Neural progenitor cell (in vitro differentiated cells): ENCODE data around the gene UGT1A4. TPM values are rescaled to one million over a fixed set of nuclear protein-coding genes. Genes with fewer than 3 reads are reported as not detected.
A peak's percentile ranks its signal among the peaks of the same experiment; 100 is the strongest.

Experiments used
- DNase-seq: peaks from one replicate; pipeline ENCODE4 v3.0.0-alpha.2; 2016; ENCODE audit warnings: low spot score
- H2AFZ ChIP-seq: fragments of 200-600 bp; sonication (generic); replicated peaks from 2 replicates; pipeline ENCODE4 v1.6.1; 2016; ENCODE audit warnings: antibody characterized with exemption
- H3F3A ChIP-seq: fragments of 200-600 bp; sonication (generic); 2 replicates; pipeline ENCODE4 v1.6.1; 2016; ENCODE audit warnings: antibody characterized with exemption, low read depth
- H3K27ac ChIP-seq: fragments of 200-600 bp; sonication (generic); 2 replicates; pipeline ENCODE4 v1.5.1; 2016; ENCODE audit warnings: mild to moderate bottlenecking
- H3K27me3 ChIP-seq: fragments of 200-600 bp; sonication (generic); 2 replicates; pipeline ENCODE4 v1.6.1; 2016; ENCODE audit warnings: mild to moderate bottlenecking, moderate library complexity
- H3K36me3 ChIP-seq: fragments of 200-600 bp; sonication (generic); 2 replicates; pipeline ENCODE4 v1.5.1; 2016
- H3K4me1 ChIP-seq: fragments of 200-600 bp; sonication (generic); 2 replicates; pipeline ENCODE4 v1.6.1; 2016; ENCODE audit warnings: mixed run types
- H3K4me2 ChIP-seq: fragments of 200-600 bp; sonication (generic); 2 replicates; pipeline ENCODE4 v1.6.1; 2016
- H3K4me3 ChIP-seq: fragments of 200-600 bp; sonication (generic); 2 replicates; pipeline ENCODE4 v1.5.1; 2016
- H3K79me2 ChIP-seq: fragments of 200-600 bp; sonication (generic); 2 replicates; pipeline ENCODE4 v1.6.1; 2016; ENCODE audit warnings: low read depth
- H3K9ac ChIP-seq: fragments of 200-600 bp; sonication (generic); 2 replicates; pipeline ENCODE4 v1.6.1; 2016
- H3K9me3 ChIP-seq: fragments of 200-600 bp; sonication (generic); 2 replicates; pipeline ENCODE4 v1.5.1; 2016; ENCODE audit warnings: low read depth
- H4K20me1 ChIP-seq: fragments of 200-600 bp; sonication (generic); 2 replicates; pipeline ENCODE4 v1.6.1; 2016; ENCODE audit warnings: low read depth
- H3K27ac Mint-ChIP-seq: 3 replicates; pipeline ENCODE4 v1.8.0; 2021; ENCODE audit warnings: mixed read lengths
- H3K27me3 Mint-ChIP-seq: 2 replicates; pipeline ENCODE4 v1.8.0; 2022; ENCODE audit warnings: low read depth, mild to moderate bottlenecking, inconsistent platforms, moderate library complexity, mixed read lengths; ENCODE audit not compliant: insufficient read depth
- H3K36me3 Mint-ChIP-seq: 3 replicates; pipeline ENCODE4 v1.8.0; 2021; ENCODE audit warnings: mixed read lengths
- H3K4me1 Mint-ChIP-seq: 3 replicates; pipeline ENCODE4 v1.8.0; 2021; ENCODE audit warnings: mixed read lengths
- H3K4me3 Mint-ChIP-seq: 3 replicates; pipeline ENCODE4 v1.8.0; 2021; ENCODE audit warnings: mild to moderate bottlenecking, moderate library complexity, mixed read lengths
- H3K9me3 Mint-ChIP-seq: 3 replicates; pipeline ENCODE4 v1.8.0; 2020; ENCODE audit warnings: mixed read lengths
- CTCF ChIP-seq: fragments of 200-600 bp; sonication (generic); IDR thresholded peaks from 2 replicates; pipeline ENCODE4 v1.5.1; 2017; ENCODE audit warnings: antibody characterized with exemption, mild to moderate bottlenecking
- EZH2 ChIP-seq: fragments of 200-600 bp; sonication (generic); IDR thresholded peaks from 2 replicates; pipeline ENCODE4 v1.6.1; 2017; ENCODE audit warnings: antibody characterized with exemption, mild to moderate bottlenecking, moderate library complexity
- EZH2phosphoT487 ChIP-seq: fragments of 200-600 bp; sonication (generic); IDR thresholded peaks from 2 replicates; pipeline ENCODE4 v1.6.1; 2017; ENCODE audit warnings: antibody characterized with exemption
- total RNA-seq: library from RNA; depleted of rRNA; stranded (reverse); fragments of >200 nt; gene quantifications from 2 replicates; pipeline ENCODE4 v1.2.3, GENCODE V29; 2015; ENCODE audit warnings: low replicate concordance

The UGT1A4 gene
- total RNA-seq, 1 donor from 2014 or later = not detected

GRCh38 chr2:233791151-233791882, 72.8 kb downstream of the UGT1A4 start:
- no peaks in the 10 kb centered on the region for H3K9me3 ChIP-seq
- H3K36me3 ChIP-seq = no peaks in the 10 kb centered on the region
- peaks cover 8% of the 10 kb centered on the region for H3K27me3 Mint-ChIP-seq
- no peaks in the 10 kb centered on the region for H3K4me1 ChIP-seq
- H3K4me3 ChIP-seq = no peak overlapping the region
- peaks cover 4% of the 10 kb centered on the region for H3K9me3 Mint-ChIP-seq
- no peak overlapping the region for H3K9ac ChIP-seq
- H3K4me2 ChIP-seq = no peak overlapping the region
- no peak overlapping the region for H3K4me3 Mint-ChIP-seq
- no peak for DNase-seq
- TF ChIP-seq EZH2phosphoT487 = no peak
- TF ChIP-seq EZH2 = no peak
- TF ChIP-seq CTCF = no peak
- peak overlapping the region; percentile 31 for H3K27ac Mint-ChIP-seq
- H3K27ac ChIP-seq = no peak overlapping the region
- H3K79me2 ChIP-seq = no peaks in the 10 kb centered on the region
- H3K36me3 Mint-ChIP-seq = no peaks in the 10 kb centered on the region
- H4K20me1 ChIP-seq = no peaks in the 10 kb centered on the region
- H3K27me3 ChIP-seq = no peaks in the 10 kb centered on the region
- peaks cover 3% of the 10 kb centered on the region for H3F3A ChIP-seq
- H3K4me1 Mint-ChIP-seq = peaks cover 2% of the 10 kb centered on the region
- H2AFZ ChIP-seq = no peak overlapping the region

GRCh38 chr2:233791883-233792329, 73.4 kb downstream of the UGT1A4 start:
- no peak for TF ChIP-seq CTCF
- TF ChIP-seq EZH2phosphoT487 = no peak
- no peak for TF ChIP-seq EZH2
- peaks cover 4% of the 10 kb centered on the region for H3K9me3 Mint-ChIP-seq
- Histone ChIP-seq H3K4me2 (no peak overlapping the region), H3K27me3 (no peaks in the 10 kb centered on the region), H3K4me3 (no peak overlapping the region), H3F3A (peaks cover 3% of the 10 kb centered on the region), H3K36me3 (no peaks in the 10 kb centered on the region), H4K20me1 (no peaks in the 10 kb centered on the region), H3K9ac (no peak overlapping the region), H3K4me1 (no peaks in the 10 kb centered on the region), H3K79me2 (no peaks in the 10 kb centered on the region), H2AFZ (no peak overlapping the region), H3K27ac (no peak overlapping the region), H3K9me3 (no peaks in the 10 kb centered on the region)
- H3K36me3 Mint-ChIP-seq = no peaks in the 10 kb centered on the region
- peaks cover 2% of the 10 kb centered on the region for H3K4me1 Mint-ChIP-seq
- peaks cover 8% of the 10 kb centered on the region for H3K27me3 Mint-ChIP-seq
- H3K27ac Mint-ChIP-seq = peak overlapping the region; percentile 31
- H3K4me3 Mint-ChIP-seq = no peak overlapping the region
- DNase-seq = no peak

DNA sequence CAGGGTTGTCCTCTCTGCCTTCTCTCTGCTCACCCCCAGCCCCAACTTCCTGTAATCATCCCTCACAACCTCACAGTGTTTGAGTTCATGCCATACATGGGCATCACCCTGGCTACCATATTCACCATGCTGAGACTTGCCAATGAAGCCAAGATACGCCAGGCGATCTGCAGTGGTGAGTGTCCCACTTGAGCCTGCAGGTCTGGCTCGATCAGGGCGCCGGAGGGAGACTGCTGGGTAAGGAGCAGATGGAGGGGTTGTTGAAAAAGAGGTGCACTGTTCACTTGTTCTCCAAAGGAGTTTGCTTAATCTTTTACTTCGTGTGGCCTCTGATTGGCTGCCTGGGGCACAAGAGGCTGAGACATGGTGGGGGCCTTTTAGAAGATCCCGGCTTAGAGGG, 74.2 kb downstream of the UGT1A4 start:
- peaks cover 4% of the 10 kb centered on the region for H3K9me3 Mint-ChIP-seq
- DNase-seq = no peak
- no peaks in the 10 kb centered on the region for H3K27me3 ChIP-seq

More for the DNA sequence above, 74.2 kb downstream of the UGT1A4 start:
- peaks cover 3% of the 10 kb centered on the region for H3F3A ChIP-seq
- no peaks in the 10 kb centered on the region for H3K9me3 ChIP-seq
- Mint-ChIP-seq H3K27me3 (peaks cover 8% of the 10 kb centered on the region), H3K36me3 (no peaks in the 10 kb centered on the region), H3K4me1 (peaks cover 2% of the 10 kb centered on the region), H3K4me3 (no peak overlapping the region), H3K27ac (peak overlapping the region; percentile 37)
- no peak overlapping the region for H3K4me2 ChIP-seq
- no peak overlapping the region for H3K27ac ChIP-seq
- no peak for TF ChIP-seq CTCF
- TF ChIP-seq EZH2phosphoT487 = no peak
- TF ChIP-seq EZH2 = no peak
- no peak overlapping the region for H3K9ac ChIP-seq
- H3K79me2 ChIP-seq = no peaks in the 10 kb centered on the region
- no peak overlapping the region for H2AFZ ChIP-seq
- H3K36me3 ChIP-seq = no peaks in the 10 kb centered on the region
- H4K20me1 ChIP-seq = no peaks in the 10 kb centered on the region
- no peaks in the 10 kb centered on the region for H3K4me1 ChIP-seq
- H3K4me3 ChIP-seq = no peak overlapping the region
